ENCODE measurements around the gene EEF1AKMT2. TPM values are rescaled to one million over a fixed set of nuclear protein-coding genes. Genes with fewer than 3 reads are reported as not detected.

EEF1AKMT2 gene
- total RNA-seq, 1 donor from 2014 or later = 17.9 TPM

- TF ChIP-seq POLR2AphosphoS5 (IDR thresholded peaks at IDR 0.05; ENCODE audit: insufficient read depth in 1 of 2, low read depth in 1 of 2) (peak in 1 of 2 donors; percentile 36), CTCF (IDR thresholded peaks at IDR 0.05) (peak; percentile 16 to 31 (median 29)), POLR2A (IDR thresholded peaks at IDR 0.05) (no peak)
- Histone ChIP-seq H3K9me3 (no peaks in the 10 kb centered on the region), H3K4me3 (no peak overlapping the region), H3K27ac (peak overlapping the region; percentile 76), H3K4me1 (peaks cover 60% of the 10 kb centered on the region), H3K36me3 (no peaks in the 10 kb centered on the region), H3K27me3 (no peaks in the 10 kb centered on the region)
- DNase-seq (ENCODE audit: extremely low spot score in 2 of 2) = no peak
- intact Hi-C loops (cut with DNase I) = loop anchor here (2.0 kb wide), 1 partner anchor 209 kb away; no protein-coding TSS in a partner anchor
Observed at GRCh38 chr10:124745673-124746072, 46.0 kb downstream of the EEF1AKMT2 start.

- peaks cover 64% of the 10 kb centered on the region for H3K4me1 ChIP-seq
Observed at GRCh38 chr10:124745252-124745651, 46.4 kb downstream of the EEF1AKMT2 start.

GRCh38 chr10:124744102-124745050 is 47.3 kb downstream of the EEF1AKMT2 start, which contains the start of gene FAM53B:
TSS of gene FAM53B (minus strand) at chr10:124744378. CDS start at chr10:124706713, 37,665 bp downstream.
- no peaks in the 10 kb centered on the region for H3K9me3 ChIP-seq
- TF ChIP-seq CTCF (IDR thresholded peaks at IDR 0.05) (no peak), POLR2AphosphoS5 (IDR thresholded peaks at IDR 0.05; ENCODE audit: insufficient read depth in 1 of 2, low read depth in 1 of 2) (no peak), POLR2A (IDR thresholded peaks at IDR 0.05) (peak in 1 of 2 donors; percentile 30)
- no peaks in the 10 kb centered on the region for H3K27me3 ChIP-seq
- DNase-seq (ENCODE audit: extremely low spot score in 2 of 2) = peak in 1 of 2 donors; percentile 90
- intact Hi-C loops (cut with DNase I) = loop anchor here (2.0 to 5.0 kb wide), 3 partner anchors 42 to 208 kb away; no protein-coding TSS in a partner anchor
- H3K4me3 ChIP-seq = peak within 1 kb of the TSS; percentile 74 to 87
- peak within 1 kb of the TSS; percentile 90 for H3K27ac ChIP-seq
- peaks cover 73% of the 10 kb centered on the region for H3K4me1 ChIP-seq
- no peaks in the 10 kb centered on the region for H3K36me3 ChIP-seq

More at GRCh38 chr10:124745252-124745651, 46.4 kb downstream of the EEF1AKMT2 start:
- H3K9me3 ChIP-seq = no peaks in the 10 kb centered on the region
- peak overlapping the region; percentile 76 for H3K27ac ChIP-seq
- no peak for DNase-seq (ENCODE audit: extremely low spot score in 2 of 2)
- H3K36me3 ChIP-seq = no peaks in the 10 kb centered on the region
- intact Hi-C loops (cut with DNase I) = loop anchor here (2.0 kb wide), 1 partner anchor 208 kb away; no protein-coding TSS in a partner anchor
- TF ChIP-seq CTCF (IDR thresholded peaks at IDR 0.05) = no peak
- TF ChIP-seq POLR2AphosphoS5 (IDR thresholded peaks at IDR 0.05; ENCODE audit: insufficient read depth in 1 of 2, low read depth in 1 of 2) = no peak
- no peak for TF ChIP-seq POLR2A (IDR thresholded peaks at IDR 0.05)
- peak overlapping the region in 1 of 2 donors; percentile 87 for H3K4me3 ChIP-seq
- no peaks in the 10 kb centered on the region for H3K27me3 ChIP-seq

GRCh38 chr10:124743191-124744101 is 48.2 kb downstream of the EEF1AKMT2 start:
- H3K4me1 ChIP-seq = peaks cover 82% of the 10 kb centered on the region
- H3K27me3 ChIP-seq = no peaks in the 10 kb centered on the region
- H3K4me3 ChIP-seq = peak overlapping the region; percentile 74 to 87
- no peaks in the 10 kb centered on the region for H3K36me3 ChIP-seq
- intact Hi-C loops (cut with DNase I) = loop anchor here (2.0 to 5.0 kb wide), 3 partner anchors 41 to 207 kb away; no protein-coding TSS in a partner anchor
- peak in 1 of 2 donors; percentile 87 for DNase-seq (ENCODE audit: extremely low spot score in 2 of 2)
- no peak for TF ChIP-seq CTCF (IDR thresholded peaks at IDR 0.05)
- TF ChIP-seq POLR2AphosphoS5 (IDR thresholded peaks at IDR 0.05; ENCODE audit: insufficient read depth in 1 of 2, low read depth in 1 of 2) = no peak
- no peak for TF ChIP-seq POLR2A (IDR thresholded peaks at IDR 0.05)
- H3K27ac ChIP-seq = peak overlapping the region; percentile 90
- no peaks in the 10 kb centered on the region for H3K9me3 ChIP-seq

All from vagina (tissue), 2 donors.